ENCODE measurements around the gene OVOL1. TPM values are rescaled to one million over a fixed set of nuclear protein-coding genes. Genes with fewer than 3 reads are reported as not detected.

The OVOL1 gene
- total and polyA plus RNA-seq, 2 of the 13 experiments (the other 11 are each of a cell fraction or from before 2014, with no cell fraction given) = 0.01 TPM; not detected in 1

DNA sequence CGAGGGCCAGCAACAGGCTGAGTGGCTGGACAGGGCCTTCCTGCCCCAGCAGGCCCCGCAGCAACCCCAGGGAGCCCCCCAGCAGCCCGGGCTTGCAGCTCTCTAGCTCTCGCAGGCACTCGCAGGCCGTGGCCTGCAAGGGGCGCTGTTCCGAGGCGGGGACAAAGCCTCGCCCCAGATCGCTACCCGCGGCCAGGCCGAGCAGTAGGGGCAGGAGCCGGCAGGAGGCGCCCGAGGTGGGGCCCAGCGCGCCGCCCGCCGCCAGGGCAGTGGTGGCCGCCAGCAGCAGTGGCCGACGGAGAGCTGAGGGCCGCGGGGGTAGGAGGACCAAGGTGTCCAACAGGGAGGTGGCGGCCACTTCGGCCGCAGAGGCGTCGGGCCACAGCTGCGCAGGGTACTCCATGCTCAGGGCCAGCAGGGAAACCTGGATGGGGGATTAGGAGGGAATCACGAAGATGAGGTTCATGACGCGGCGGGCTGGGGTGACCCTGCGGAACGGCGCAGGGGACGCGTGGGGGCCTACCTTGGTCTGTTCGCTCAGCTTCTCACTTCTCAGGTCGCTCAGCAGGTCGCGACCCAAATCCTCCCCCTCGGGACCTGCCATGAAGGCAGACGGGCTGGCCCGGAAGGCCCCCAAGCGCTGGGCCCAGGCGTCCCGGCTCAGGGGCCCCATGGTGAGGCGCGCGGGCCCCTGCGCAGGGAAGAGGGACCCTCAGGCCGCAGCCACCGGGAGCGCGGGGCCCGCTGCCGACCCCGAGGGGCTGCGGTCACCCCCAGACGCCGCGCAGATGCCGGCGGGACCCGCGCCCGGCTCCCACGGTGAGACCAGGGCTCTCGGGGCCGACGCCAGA, 6.7 kb upstream of the OVOL1 start (continued):
- TF ChIP-seq, protein P1, sequence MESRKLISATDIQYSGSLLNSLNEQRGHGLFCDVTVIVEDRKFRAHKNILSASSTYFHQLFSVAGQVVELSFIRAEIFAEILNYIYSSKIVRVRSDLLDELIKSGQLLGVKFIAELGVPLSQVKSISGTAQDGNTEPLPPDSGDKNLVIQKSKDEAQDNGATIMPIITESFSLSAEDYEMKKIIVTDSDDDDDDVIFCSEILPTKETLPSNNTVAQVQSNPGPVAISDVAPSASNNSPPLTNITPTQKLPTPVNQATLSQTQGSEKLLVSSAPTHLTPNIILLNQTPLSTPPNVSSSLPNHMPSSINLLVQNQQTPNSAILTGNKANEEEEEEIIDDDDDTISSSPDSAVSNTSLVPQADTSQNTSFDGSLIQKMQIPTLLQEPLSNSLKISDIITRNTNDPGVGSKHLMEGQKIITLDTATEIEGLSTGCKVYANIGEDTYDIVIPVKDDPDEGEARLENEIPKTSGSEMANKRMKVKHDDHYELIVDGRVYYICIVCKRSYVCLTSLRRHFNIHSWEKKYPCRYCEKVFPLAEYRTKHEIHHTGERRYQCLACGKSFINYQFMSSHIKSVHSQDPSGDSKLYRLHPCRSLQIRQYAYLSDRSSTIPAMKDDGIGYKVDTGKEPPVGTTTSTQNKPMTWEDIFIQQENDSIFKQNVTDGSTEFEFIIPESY (CRISPR knock-in tag; IDR thresholded peaks at IDR 0.05) = peak; percentile 99
- TF ChIP-seq ZNF207 (IDR thresholded peaks at IDR 0.05; ENCODE audit: borderline replicate concordance) (no peak), NR2F6 (IDR thresholded peaks at IDR 0.05) (no peak), NR2F6 (CRISPR knock-in tag; IDR thresholded peaks at IDR 0.05) (no peak), SIX4 (CRISPR knock-in tag; IDR thresholded peaks at IDR 0.05) (no peak), SOX6 (IDR thresholded peaks at IDR 0.05) (no peak), SOX6 (CRISPR knock-in tag; IDR thresholded peaks at IDR 0.05) (no peak), REXO4 (CRISPR knock-in tag; IDR thresholded peaks at IDR 0.05; ENCODE audit: borderline replicate concordance) (no peak), ZBTB20 (CRISPR knock-in tag; IDR thresholded peaks at IDR 0.05; ENCODE audit: borderline replicate concordance, low read depth) (no peak), PITX1 (CRISPR knock-in tag; IDR thresholded peaks at IDR 0.05) (peak; percentile 16; the same call in 1 of the 2 replicates), RORA (CRISPR knock-in tag; IDR thresholded peaks at IDR 0.05) (no peak), ARNT2 (CRISPR knock-in tag; IDR thresholded peaks at IDR 0.05; ENCODE audit: low read depth) (peak; percentile 38; the same call in 1 of the 2 replicates), ZNF747 (CRISPR knock-in tag; IDR thresholded peaks at IDR 0.05; ENCODE audit: borderline replicate concordance) (no peak), ZNF674 (CRISPR knock-in tag; IDR thresholded peaks at IDR 0.05; ENCODE audit: low read depth) (no peak), CENPT (CRISPR knock-in tag; IDR thresholded peaks at IDR 0.05; ENCODE audit: low read depth) (no peak), SPEN (CRISPR knock-in tag; IDR thresholded peaks at IDR 0.05; ENCODE audit: low read depth) (0 out of 2 replicates have a peak, but pooled peaks have one; percentile 16), HOXA5 (CRISPR knock-in tag; IDR thresholded peaks at IDR 0.05) (no peak), ATF1 (CRISPR knock-in tag; IDR thresholded peaks at IDR 0.05) (no peak), MIXL1 (CRISPR knock-in tag; IDR thresholded peaks at IDR 0.05) (no peak), RXRA (CRISPR knock-in tag; IDR thresholded peaks at IDR 0.05) (peak; percentile 65), ZSCAN9 (CRISPR knock-in tag; IDR thresholded peaks at IDR 0.05; ENCODE audit: borderline replicate concordance) (no peak)
- TF ChIP-seq, protein P2, sequence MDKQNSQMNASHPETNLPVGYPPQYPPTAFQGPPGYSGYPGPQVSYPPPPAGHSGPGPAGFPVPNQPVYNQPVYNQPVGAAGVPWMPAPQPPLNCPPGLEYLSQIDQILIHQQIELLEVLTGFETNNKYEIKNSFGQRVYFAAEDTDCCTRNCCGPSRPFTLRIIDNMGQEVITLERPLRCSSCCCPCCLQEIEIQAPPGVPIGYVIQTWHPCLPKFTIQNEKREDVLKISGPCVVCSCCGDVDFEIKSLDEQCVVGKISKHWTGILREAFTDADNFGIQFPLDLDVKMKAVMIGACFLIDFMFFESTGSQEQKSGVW (CRISPR knock-in tag; IDR thresholded peaks at IDR 0.05; ENCODE audit: borderline replicate concordance) = no peak
- TF ChIP-seq, protein P3, sequence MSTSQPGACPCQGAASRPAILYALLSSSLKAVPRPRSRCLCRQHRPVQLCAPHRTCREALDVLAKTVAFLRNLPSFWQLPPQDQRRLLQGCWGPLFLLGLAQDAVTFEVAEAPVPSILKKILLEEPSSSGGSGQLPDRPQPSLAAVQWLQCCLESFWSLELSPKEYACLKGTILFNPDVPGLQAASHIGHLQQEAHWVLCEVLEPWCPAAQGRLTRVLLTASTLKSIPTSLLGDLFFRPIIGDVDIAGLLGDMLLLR (CRISPR knock-in tag; IDR thresholded peaks at IDR 0.05) = no peak
- TF ChIP-seq, protein P4, sequence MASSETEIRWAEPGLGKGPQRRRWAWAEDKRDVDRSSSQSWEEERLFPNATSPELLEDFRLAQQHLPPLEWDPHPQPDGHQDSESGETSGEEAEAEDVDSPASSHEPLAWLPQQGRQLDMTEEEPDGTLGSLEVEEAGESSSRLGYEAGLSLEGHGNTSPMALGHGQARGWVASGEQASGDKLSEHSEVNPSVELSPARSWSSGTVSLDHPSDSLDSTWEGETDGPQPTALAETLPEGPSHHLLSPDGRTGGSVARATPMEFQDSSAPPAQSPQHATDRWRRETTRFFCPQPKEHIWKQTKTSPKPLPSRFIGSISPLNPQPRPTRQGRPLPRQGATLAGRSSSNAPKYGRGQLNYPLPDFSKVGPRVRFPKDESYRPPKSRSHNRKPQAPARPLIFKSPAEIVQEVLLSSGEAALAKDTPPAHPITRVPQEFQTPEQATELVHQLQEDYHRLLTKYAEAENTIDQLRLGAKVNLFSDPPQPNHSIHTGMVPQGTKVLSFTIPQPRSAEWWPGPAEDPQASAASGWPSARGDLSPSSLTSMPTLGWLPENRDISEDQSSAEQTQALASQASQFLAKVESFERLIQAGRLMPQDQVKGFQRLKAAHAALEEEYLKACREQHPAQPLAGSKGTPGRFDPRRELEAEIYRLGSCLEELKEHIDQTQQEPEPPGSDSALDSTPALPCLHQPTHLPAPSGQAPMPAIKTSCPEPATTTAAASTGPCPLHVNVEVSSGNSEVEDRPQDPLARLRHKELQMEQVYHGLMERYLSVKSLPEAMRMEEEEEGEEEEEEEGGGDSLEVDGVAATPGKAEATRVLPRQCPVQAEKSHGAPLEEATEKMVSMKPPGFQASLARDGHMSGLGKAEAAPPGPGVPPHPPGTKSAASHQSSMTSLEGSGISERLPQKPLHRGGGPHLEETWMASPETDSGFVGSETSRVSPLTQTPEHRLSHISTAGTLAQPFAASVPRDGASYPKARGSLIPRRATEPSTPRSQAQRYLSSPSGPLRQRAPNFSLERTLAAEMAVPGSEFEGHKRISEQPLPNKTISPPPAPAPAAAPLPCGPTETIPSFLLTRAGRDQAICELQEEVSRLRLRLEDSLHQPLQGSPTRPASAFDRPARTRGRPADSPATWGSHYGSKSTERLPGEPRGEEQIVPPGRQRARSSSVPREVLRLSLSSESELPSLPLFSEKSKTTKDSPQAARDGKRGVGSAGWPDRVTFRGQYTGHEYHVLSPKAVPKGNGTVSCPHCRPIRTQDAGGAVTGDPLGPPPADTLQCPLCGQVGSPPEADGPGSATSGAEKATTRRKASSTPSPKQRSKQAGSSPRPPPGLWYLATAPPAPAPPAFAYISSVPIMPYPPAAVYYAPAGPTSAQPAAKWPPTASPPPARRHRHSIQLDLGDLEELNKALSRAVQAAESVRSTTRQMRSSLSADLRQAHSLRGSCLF (CRISPR knock-in tag; IDR thresholded peaks at IDR 0.05; ENCODE audit: borderline replicate concordance) = no peak

Measured in HepG2 (cell line).